ENCODE results near the gene SLC13A5. TPM values are rescaled to one million over a fixed set of nuclear protein-coding genes. Genes with fewer than 3 reads are reported as not detected.

The SLC13A5 gene
- polyA plus RNA-seq, 3 donors: not detected

DNA sequence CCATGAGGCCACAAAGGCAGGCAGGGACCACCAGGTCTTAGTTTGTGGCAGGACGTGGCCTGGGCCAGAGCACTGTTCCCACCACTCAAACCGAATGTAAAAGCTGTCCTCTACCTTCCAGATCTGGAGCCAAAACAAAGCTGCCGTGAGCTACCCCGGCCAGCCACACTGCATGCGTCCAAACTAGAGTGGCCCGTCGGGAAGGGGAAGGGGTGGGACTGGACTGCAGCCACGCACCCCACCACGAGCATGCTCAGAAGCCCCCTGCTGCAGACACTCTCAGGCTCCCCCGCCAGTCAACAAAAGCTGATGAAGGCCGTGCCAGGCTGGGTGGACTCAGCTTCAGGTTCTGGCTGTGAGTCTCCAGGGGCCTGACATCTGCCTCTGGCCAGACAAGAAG is 15.2 kb downstream of the SLC13A5 start:
- Mint-ChIP-seq H3K9me3 (no peaks in the 10 kb centered on the region), H3K4me1 (peaks cover 6% of the 10 kb centered on the region), H3K27ac (no peak overlapping the region), H3K36me3 (no peaks in the 10 kb centered on the region), H3K27me3 (ENCODE audit: low read depth in 3 of 3) (peaks cover 11 to 21% (median 20%) of the 10 kb centered on the region in 3 donors), H3K4me3 (no peak overlapping the region)
- no peaks in the 10 kb centered on the region for H3K9me3 ChIP-seq (replicated peaks in 1 of 2; ENCODE audit: control insufficient read depth in 1 of 2, insufficient read depth in 1 of 2, low read length in 2 of 2)
- no peak overlapping the region for H2AFZ ChIP-seq (ENCODE audit: insufficient read depth, low read depth, low read length, poor library complexity, severe bottlenecking)
- TF ChIP-seq, protein P1, sequence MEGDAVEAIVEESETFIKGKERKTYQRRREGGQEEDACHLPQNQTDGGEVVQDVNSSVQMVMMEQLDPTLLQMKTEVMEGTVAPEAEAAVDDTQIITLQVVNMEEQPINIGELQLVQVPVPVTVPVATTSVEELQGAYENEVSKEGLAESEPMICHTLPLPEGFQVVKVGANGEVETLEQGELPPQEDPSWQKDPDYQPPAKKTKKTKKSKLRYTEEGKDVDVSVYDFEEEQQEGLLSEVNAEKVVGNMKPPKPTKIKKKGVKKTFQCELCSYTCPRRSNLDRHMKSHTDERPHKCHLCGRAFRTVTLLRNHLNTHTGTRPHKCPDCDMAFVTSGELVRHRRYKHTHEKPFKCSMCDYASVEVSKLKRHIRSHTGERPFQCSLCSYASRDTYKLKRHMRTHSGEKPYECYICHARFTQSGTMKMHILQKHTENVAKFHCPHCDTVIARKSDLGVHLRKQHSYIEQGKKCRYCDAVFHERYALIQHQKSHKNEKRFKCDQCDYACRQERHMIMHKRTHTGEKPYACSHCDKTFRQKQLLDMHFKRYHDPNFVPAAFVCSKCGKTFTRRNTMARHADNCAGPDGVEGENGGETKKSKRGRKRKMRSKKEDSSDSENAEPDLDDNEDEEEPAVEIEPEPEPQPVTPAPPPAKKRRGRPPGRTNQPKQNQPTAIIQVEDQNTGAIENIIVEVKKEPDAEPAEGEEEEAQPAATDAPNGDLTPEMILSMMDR (IDR thresholded peaks at IDR 0.05): no peak
- no peak overlapping the region for H3K9ac ChIP-seq (ENCODE audit: insufficient read depth, low read length, poor library complexity, severe bottlenecking)
- no peaks in the 10 kb centered on the region for H3K4me1 ChIP-seq (ENCODE audit: control insufficient read depth in 1 of 2, insufficient read depth in 2 of 2, low read length in 2 of 2)
- H3K79me2 ChIP-seq (ENCODE audit: insufficient read depth, low read length): no peaks in the 10 kb centered on the region
- WGBS (ENCODE audit: insufficient coverage): 90% methylated on average over 10 of the region's 11 CpGs
- H3K27me3 ChIP-seq (ENCODE audit: control insufficient read depth in 2 of 2, insufficient read depth in 2 of 2, low read length in 2 of 2): peaks cover 0 to 8% of the 10 kb centered on the region in 2 donors
- H4K20me1 ChIP-seq (ENCODE audit: insufficient read depth, low read length): no peaks in the 10 kb centered on the region
- H3K4me2 ChIP-seq (replicated peaks; ENCODE audit: extremely low read depth, low read length, poor library complexity, severe bottlenecking): no peak overlapping the region
- no peak overlapping the region for H3K27ac ChIP-seq (ENCODE audit: low read depth in 1 of 2, low read length in 2 of 2)
- no peak for DNase-seq
- intact Hi-C loops (cut with micrococcal nuclease): no loop called here
- H3K36me3 ChIP-seq (replicated peaks in 1 of 2; ENCODE audit: control insufficient read depth in 1 of 2, insufficient read depth in 2 of 2, low read length in 2 of 2): no peaks in the 10 kb centered on the region
- H3K4me3 ChIP-seq (replicated peaks in 1 of 3; ENCODE audit: low read depth in 2 of 3, low read length in 3 of 3): no peak overlapping the region

DNA sequence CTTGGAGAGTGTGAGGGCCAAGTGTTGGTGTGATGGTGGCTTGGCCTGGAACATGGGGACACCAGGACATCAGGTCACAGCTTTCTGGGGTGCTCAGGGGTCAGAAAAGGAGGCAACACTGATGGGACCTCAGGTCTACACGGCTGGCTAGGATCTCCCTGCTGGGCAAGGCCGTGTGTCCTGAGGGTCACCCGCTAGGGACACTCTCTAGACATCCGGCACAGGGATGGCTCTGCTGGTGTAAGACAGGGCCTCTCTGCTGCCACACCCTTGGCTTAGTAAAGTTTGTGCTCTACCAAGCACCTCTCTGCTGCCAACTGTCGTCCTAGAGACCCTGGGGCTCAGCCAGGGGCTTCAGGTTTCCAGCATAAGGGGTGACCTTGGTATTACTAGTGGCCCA is 16.3 kb downstream of the SLC13A5 start:
- no peak overlapping the region for H3K27ac ChIP-seq (ENCODE audit: low read depth in 1 of 2, low read length in 2 of 2)
- no peaks in the 10 kb centered on the region for H3K9me3 Mint-ChIP-seq
- H3K27ac Mint-ChIP-seq: no peak overlapping the region
- no peak overlapping the region for H3K4me3 ChIP-seq (replicated peaks in 1 of 3; ENCODE audit: low read depth in 2 of 3, low read length in 3 of 3)
- no peaks in the 10 kb centered on the region for H3K36me3 Mint-ChIP-seq
- TF ChIP-seq, protein P1 (IDR thresholded peaks at IDR 0.05): no peak
- H3K36me3 ChIP-seq (replicated peaks in 1 of 2; ENCODE audit: control insufficient read depth in 1 of 2, insufficient read depth in 2 of 2, low read length in 2 of 2): no peaks in the 10 kb centered on the region
- H2AFZ ChIP-seq (ENCODE audit: insufficient read depth, low read depth, low read length, poor library complexity, severe bottlenecking): no peak overlapping the region
- no peak overlapping the region for H3K4me2 ChIP-seq (replicated peaks; ENCODE audit: extremely low read depth, low read length, poor library complexity, severe bottlenecking)
- H4K20me1 ChIP-seq (ENCODE audit: insufficient read depth, low read length): no peaks in the 10 kb centered on the region
- DNase-seq: no peak
- H3K4me1 ChIP-seq (ENCODE audit: control insufficient read depth in 1 of 2, insufficient read depth in 2 of 2, low read length in 2 of 2): no peaks in the 10 kb centered on the region
- H3K27me3 ChIP-seq (ENCODE audit: control insufficient read depth in 2 of 2, insufficient read depth in 2 of 2, low read length in 2 of 2): peaks cover 0 to 7% of the 10 kb centered on the region in 2 donors
- no peak overlapping the region for H3K4me3 Mint-ChIP-seq
- peaks cover 3% of the 10 kb centered on the region for H3K4me1 Mint-ChIP-seq
- intact Hi-C loops (cut with micrococcal nuclease): no loop called here
- H3K27me3 Mint-ChIP-seq (ENCODE audit: low read depth in 3 of 3): peaks cover 15 to 26% (median 25%) of the 10 kb centered on the region in 3 donors
- H3K9ac ChIP-seq (ENCODE audit: insufficient read depth, low read length, poor library complexity, severe bottlenecking): no peak overlapping the region
- 100% methylated on average over 5 of the region's 5 CpGs for WGBS (ENCODE audit: insufficient coverage)
- no peaks in the 10 kb centered on the region for H3K79me2 ChIP-seq (ENCODE audit: insufficient read depth, low read length)
- no peaks in the 10 kb centered on the region for H3K9me3 ChIP-seq (replicated peaks in 1 of 2; ENCODE audit: control insufficient read depth in 1 of 2, insufficient read depth in 1 of 2, low read length in 2 of 2)
